ENCODE measurements around the gene SLITRK4.

The SLITRK4 gene, protein sequence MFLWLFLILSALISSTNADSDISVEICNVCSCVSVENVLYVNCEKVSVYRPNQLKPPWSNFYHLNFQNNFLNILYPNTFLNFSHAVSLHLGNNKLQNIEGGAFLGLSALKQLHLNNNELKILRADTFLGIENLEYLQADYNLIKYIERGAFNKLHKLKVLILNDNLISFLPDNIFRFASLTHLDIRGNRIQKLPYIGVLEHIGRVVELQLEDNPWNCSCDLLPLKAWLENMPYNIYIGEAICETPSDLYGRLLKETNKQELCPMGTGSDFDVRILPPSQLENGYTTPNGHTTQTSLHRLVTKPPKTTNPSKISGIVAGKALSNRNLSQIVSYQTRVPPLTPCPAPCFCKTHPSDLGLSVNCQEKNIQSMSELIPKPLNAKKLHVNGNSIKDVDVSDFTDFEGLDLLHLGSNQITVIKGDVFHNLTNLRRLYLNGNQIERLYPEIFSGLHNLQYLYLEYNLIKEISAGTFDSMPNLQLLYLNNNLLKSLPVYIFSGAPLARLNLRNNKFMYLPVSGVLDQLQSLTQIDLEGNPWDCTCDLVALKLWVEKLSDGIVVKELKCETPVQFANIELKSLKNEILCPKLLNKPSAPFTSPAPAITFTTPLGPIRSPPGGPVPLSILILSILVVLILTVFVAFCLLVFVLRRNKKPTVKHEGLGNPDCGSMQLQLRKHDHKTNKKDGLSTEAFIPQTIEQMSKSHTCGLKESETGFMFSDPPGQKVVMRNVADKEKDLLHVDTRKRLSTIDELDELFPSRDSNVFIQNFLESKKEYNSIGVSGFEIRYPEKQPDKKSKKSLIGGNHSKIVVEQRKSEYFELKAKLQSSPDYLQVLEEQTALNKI

GRCh38 chrX:143635915-143636314, at the start of gene SLITRK4:
TSS of gene SLITRK4 (minus strand) at chrX:143636101. CDS start at chrX:143631108, 4,993 bp downstream.
- DNase-seq (ENCODE audit: low read depth, low spot score) = no peak
- in situ Hi-C loops (cut with HindIII; ENCODE audit: low sequenced_read_pairs) = no loop called here
- H3K4me3 ChIP-seq (ENCODE audit: low read depth, low read length) = peak within 1 kb of the TSS; percentile 38
- TF ChIP-seq, protein P1, sequence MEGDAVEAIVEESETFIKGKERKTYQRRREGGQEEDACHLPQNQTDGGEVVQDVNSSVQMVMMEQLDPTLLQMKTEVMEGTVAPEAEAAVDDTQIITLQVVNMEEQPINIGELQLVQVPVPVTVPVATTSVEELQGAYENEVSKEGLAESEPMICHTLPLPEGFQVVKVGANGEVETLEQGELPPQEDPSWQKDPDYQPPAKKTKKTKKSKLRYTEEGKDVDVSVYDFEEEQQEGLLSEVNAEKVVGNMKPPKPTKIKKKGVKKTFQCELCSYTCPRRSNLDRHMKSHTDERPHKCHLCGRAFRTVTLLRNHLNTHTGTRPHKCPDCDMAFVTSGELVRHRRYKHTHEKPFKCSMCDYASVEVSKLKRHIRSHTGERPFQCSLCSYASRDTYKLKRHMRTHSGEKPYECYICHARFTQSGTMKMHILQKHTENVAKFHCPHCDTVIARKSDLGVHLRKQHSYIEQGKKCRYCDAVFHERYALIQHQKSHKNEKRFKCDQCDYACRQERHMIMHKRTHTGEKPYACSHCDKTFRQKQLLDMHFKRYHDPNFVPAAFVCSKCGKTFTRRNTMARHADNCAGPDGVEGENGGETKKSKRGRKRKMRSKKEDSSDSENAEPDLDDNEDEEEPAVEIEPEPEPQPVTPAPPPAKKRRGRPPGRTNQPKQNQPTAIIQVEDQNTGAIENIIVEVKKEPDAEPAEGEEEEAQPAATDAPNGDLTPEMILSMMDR (IDR thresholded peaks at IDR 0.05; ENCODE audit: low read depth, low read length) = no peak

GRCh38 chrX:143683486-143683885, 47.6 kb upstream of the SLITRK4 start:
- no peak overlapping the region for H3K4me3 ChIP-seq (ENCODE audit: low read depth, low read length)
- in situ Hi-C loops (cut with HindIII; ENCODE audit: low sequenced_read_pairs) = no loop called here
- TF ChIP-seq, protein P1 (IDR thresholded peaks at IDR 0.05; ENCODE audit: low read depth, low read length) = no peak
- no peak for DNase-seq (ENCODE audit: low read depth, low spot score)

DNA sequence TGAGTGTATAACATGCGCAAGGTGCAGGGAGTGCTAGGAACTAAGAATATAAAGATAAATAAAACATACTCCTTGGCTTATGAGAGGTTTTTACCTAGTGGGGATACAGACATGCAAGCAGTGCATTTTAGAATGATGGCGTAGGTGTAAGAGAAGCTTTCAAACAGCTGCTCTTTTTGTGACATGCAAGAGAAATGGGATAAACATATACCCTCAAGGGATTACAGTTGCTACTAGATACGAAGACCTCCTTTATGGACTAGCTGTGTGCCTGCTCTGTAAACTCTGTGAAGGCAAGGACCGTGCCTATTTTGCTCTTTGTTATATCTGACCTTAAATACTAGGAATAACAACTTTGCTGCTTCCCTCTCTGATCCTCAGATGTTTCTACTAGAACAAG, 39.0 kb upstream of the SLITRK4 start:
- H3K4me3 ChIP-seq (ENCODE audit: low read depth, low read length) = no peak overlapping the region
- TF ChIP-seq, protein P1 (IDR thresholded peaks at IDR 0.05; ENCODE audit: low read depth, low read length) = no peak
- in situ Hi-C loops (cut with HindIII; ENCODE audit: low sequenced_read_pairs) = no loop called here
- DNase-seq (ENCODE audit: low read depth, low spot score) = no peak

- in situ Hi-C loops (cut with HindIII; ENCODE audit: low sequenced_read_pairs) = no loop called here
- no peak overlapping the region for H3K4me3 ChIP-seq (ENCODE audit: low read depth, low read length)
- peak; percentile 6 for DNase-seq (ENCODE audit: low read depth, low spot score)
- TF ChIP-seq, protein P1 (IDR thresholded peaks at IDR 0.05; ENCODE audit: low read depth, low read length) = no peak
These were observed 33.5 kb upstream of the SLITRK4 start for GRCh38 chrX:143669395-143669794.

- H3K4me3 ChIP-seq (ENCODE audit: low read depth, low read length) = no peak overlapping the region
- in situ Hi-C loops (cut with HindIII; ENCODE audit: low sequenced_read_pairs) = no loop called here
- TF ChIP-seq, protein P1 (IDR thresholded peaks at IDR 0.05; ENCODE audit: low read depth, low read length) = peak; percentile 58
- DNase-seq (ENCODE audit: low read depth, low spot score) = peak; percentile 31
These were observed 28.4 kb upstream of the SLITRK4 start for GRCh38 chrX:143664302-143664701.

DNA sequence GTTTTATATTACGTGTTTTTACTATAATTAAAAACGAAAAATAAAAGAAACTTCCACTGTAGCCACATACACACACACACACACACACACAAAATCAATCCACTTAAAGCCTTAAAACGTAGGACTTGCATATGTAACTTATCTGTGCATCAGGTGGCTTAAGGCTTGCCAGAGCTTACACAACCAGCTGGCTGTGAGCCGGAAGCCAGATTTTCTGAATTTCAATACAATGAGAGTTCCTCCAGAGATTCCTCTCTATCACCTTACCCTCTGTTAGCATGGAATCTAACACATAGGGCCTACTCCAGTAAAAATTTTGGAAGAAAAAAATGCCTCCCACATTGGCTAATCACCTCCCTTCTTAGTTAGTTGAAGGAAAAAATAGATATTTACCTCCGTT, 27.9 kb upstream of the SLITRK4 start:
- in situ Hi-C loops (cut with HindIII; ENCODE audit: low sequenced_read_pairs) = no loop called here
- DNase-seq (ENCODE audit: low read depth, low spot score) = no peak

More for the DNA sequence above, 27.9 kb upstream of the SLITRK4 start:
- TF ChIP-seq, protein P1 (IDR thresholded peaks at IDR 0.05; ENCODE audit: low read depth, low read length) = no peak
- H3K4me3 ChIP-seq (ENCODE audit: low read depth, low read length) = no peak overlapping the region
